H1 (cell line): Measurements from ENCODE around the gene ABCA1. TPM values are rescaled to one million over a fixed set of nuclear protein-coding genes. Genes with fewer than 3 reads are reported as not detected.

Experiments
- CTCF ChIA-PET: fragments of 300-600 bp; sonication (Branson Sonifier 250); formaldehyde crosslinking; loops from one replicate; lab custom pipeline; 2021; ENCODE audit not compliant: partially characterized antibody; lab: Charles Lee
- POLR2A ChIA-PET: fragments of 300-600 bp; sonication (Branson Sonifier 250); formaldehyde crosslinking; loops from one replicate; lab custom pipeline; 2021; ENCODE audit warnings: inconsistent platforms; ENCODE audit not compliant: partially characterized antibody; lab: Charles Lee
- DNase-seq, 2 experiments: peaks; one replicate each; pipeline versions ENCODE4 v3.0.0 to v3.0.0-alpha.2; 2010 to 2022; ENCODE audit warnings: low spot score in 2 of 2, low read depth in 1 of 2, mixed read lengths in 1 of 2
- FAIRE-seq: peaks from 2 replicates; lab custom pipeline; 2011; peaks lifted over from hg19 to GRCh38; lab: Jason Lieb, UNC
- H2AFZ ChIP-seq: 2 replicates; pipeline ENCODE4 v1.8.1; 2012; ENCODE audit warnings: low read length, inconsistent platforms
- H2AK5ac ChIP-seq: 2 replicates; pipeline ENCODE4 v1.6.1; 2013; ENCODE audit warnings: low read depth, low read length
- H2BK120ac ChIP-seq: replicated peaks from 2 replicates; pipeline ENCODE3; 2013; ENCODE audit warnings: low read depth, low read length, inconsistent platforms
- H2BK12ac ChIP-seq: 2 replicates; pipeline ENCODE4 v1.6.1; 2013; ENCODE audit warnings: low read depth, low read length
- H2BK15ac ChIP-seq: 2 replicates; pipeline ENCODE4 v1.6.1; 2013; ENCODE audit warnings: low read length
- H2BK20ac ChIP-seq: 2 replicates; pipeline ENCODE4 v1.6.1; 2013; ENCODE audit warnings: low read length
- H2BK5ac ChIP-seq: 2 replicates; pipeline ENCODE4 v1.6.1; 2013; ENCODE audit warnings: low read depth, low read length
- H3K14ac ChIP-seq: 2 replicates; pipeline ENCODE4 v1.6.1; 2013; ENCODE audit warnings: inconsistent platforms; ENCODE audit not compliant: insufficient read length
- H3K18ac ChIP-seq: 2 replicates; pipeline ENCODE4 v1.6.1; 2013; ENCODE audit warnings: low read length; ENCODE audit errors: extremely low read depth
- H3K23ac ChIP-seq: 2 replicates; pipeline ENCODE4 v1.6.1; 2013; ENCODE audit warnings: inconsistent platforms; ENCODE audit not compliant: insufficient read length
- H3K23me2 ChIP-seq: 2 replicates; pipeline ENCODE4 v1.6.1; 2013; ENCODE audit warnings: low read depth, low read length
- H3K27ac ChIP-seq: 2 replicates; pipeline ENCODE4 v1.6.1; 2011; ENCODE audit warnings: low read depth, low read length, inconsistent platforms
- H3K27me3 ChIP-seq, 4 experiments: replicated peaks in 1 of 4; 1 replicate in 1 of 4; 2 replicates in 3 of 4; pipeline versions ENCODE4 v1.6.1 to v1.8.1; 2011 to 2013; ENCODE audit warnings: low read length in 3 of 4, mild to moderate bottlenecking in 3 of 4, inconsistent platforms in 2 of 4, mixed read lengths in 2 of 4, moderate library complexity in 1 of 4; ENCODE audit not compliant: control insufficient read depth in 3 of 4, insufficient read depth in 3 of 4; ENCODE audit errors: extremely low read depth in 1 of 4
- H3K36me3 ChIP-seq, 4 experiments: 2 replicates each; pipeline versions ENCODE4 v1.6.1 to v1.8.1; 2011 to 2013; ENCODE audit warnings: mild to moderate bottlenecking in 4 of 4, low read length in 3 of 4, moderate library complexity in 2 of 4, control low read depth in 1 of 4, inconsistent platforms in 1 of 4; ENCODE audit not compliant: insufficient read depth in 4 of 4, control insufficient read depth in 2 of 4
- H3K4ac ChIP-seq: replicated peaks from 2 replicates; pipeline ENCODE3; 2013; ENCODE audit warnings: low read length, low read depth, mixed read lengths, inconsistent platforms; ENCODE audit not compliant: insufficient read length
- H3K4me1 ChIP-seq, 4 experiments: replicated peaks in 1 of 4; 1 replicate in 1 of 4; 2 replicates in 3 of 4; pipeline versions ENCODE4 v1.6.1 to v1.8.1; 2011 to 2013; ENCODE audit warnings: low read length in 3 of 4, inconsistent platforms in 2 of 4, mixed read lengths in 1 of 4; ENCODE audit not compliant: insufficient read depth in 4 of 4, control insufficient read depth in 3 of 4
- H3K4me2 ChIP-seq, 2 experiments: 2 replicates each; pipeline versions ENCODE4 v1.6.1 to v1.8.1; 2011 to 2013; ENCODE audit warnings: low read depth in 2 of 2, low read length in 2 of 2, control low read depth in 1 of 2, inconsistent platforms in 1 of 2, mild to moderate bottlenecking in 1 of 2; ENCODE audit not compliant: insufficient read depth in 1 of 2
- H3K4me3 ChIP-seq, 4 experiments: fragments of 200-600, 300-600 bp in 1 of 4; sonication (generic), shearing (Covaris generic), sonication (Bioruptor Twin) in 1 of 4; 2 replicates each; pipeline versions ENCODE4 v1.5.1 to v1.8.1; 2011 to 2016; ENCODE audit warnings: low read length in 4 of 4, low read depth in 3 of 4, control low read depth in 2 of 4, inconsistent platforms in 2 of 4, mild to moderate bottlenecking in 2 of 4, mixed read lengths in 1 of 4, moderate library complexity in 1 of 4; ENCODE audit not compliant: insufficient read depth in 2 of 4; ENCODE audit errors: extremely low read depth in 1 of 4
- H3K56ac ChIP-seq: replicated peaks from 2 replicates; pipeline ENCODE3; 2013; ENCODE audit warnings: low read depth, mild to moderate bottlenecking, mixed read lengths, low read length, inconsistent platforms; ENCODE audit not compliant: insufficient read length
- H3K79me1 ChIP-seq: 2 replicates; pipeline ENCODE4 v1.6.1; 2013; ENCODE audit warnings: low read depth, low read length, control low read depth
- H3K79me2 ChIP-seq, 2 experiments: 2 replicates each; pipeline versions ENCODE4 v1.6.1 to v1.8.1; 2012 to 2013; ENCODE audit warnings: low read length in 2 of 2, mild to moderate bottlenecking in 2 of 2, inconsistent platforms in 1 of 2; ENCODE audit not compliant: insufficient read depth in 2 of 2, control insufficient read depth in 1 of 2
- H3K9ac ChIP-seq, 4 experiments: replicated peaks in 1 of 4; 1 replicate in 1 of 4; 2 replicates in 3 of 4; pipeline versions ENCODE4 v1.6.1 to v1.8.1; 2011 to 2013; ENCODE audit warnings: low read depth in 3 of 4, low read length in 3 of 4, control low read depth in 2 of 4, mild to moderate bottlenecking in 2 of 4, moderate library complexity in 2 of 4, inconsistent platforms in 1 of 4; ENCODE audit errors: extremely low read depth in 1 of 4
- H3K9me3 ChIP-seq, 2 experiments: 2 replicates each; pipeline versions ENCODE4 v1.6.1 to v1.8.1; 2012 to 2013; ENCODE audit warnings: mild to moderate bottlenecking in 2 of 2, moderate library complexity in 2 of 2, control low read depth in 1 of 2, inconsistent platforms in 1 of 2, low read depth in 1 of 2, low read length in 1 of 2, mixed read lengths in 1 of 2; ENCODE audit not compliant: insufficient read depth in 2 of 2
- H4K20me1 ChIP-seq, 2 experiments: replicated peaks in 1 of 2; 2 replicates each; pipeline versions ENCODE3 to v1.8.1; 2011 to 2013; ENCODE audit warnings: inconsistent platforms in 2 of 2, low read length in 2 of 2, mild to moderate bottlenecking in 1 of 2; ENCODE audit not compliant: insufficient read depth in 2 of 2, control insufficient read depth in 1 of 2
- H4K5ac ChIP-seq: 2 replicates; pipeline ENCODE4 v1.6.1; 2013; ENCODE audit warnings: low read length, low read depth, mixed read lengths, inconsistent platforms; ENCODE audit not compliant: insufficient read length
- H4K8ac ChIP-seq: 2 replicates; pipeline ENCODE4 v1.8.0; 2013; ENCODE audit warnings: mild to moderate bottlenecking, moderate library complexity, low read length, inconsistent platforms; ENCODE audit not compliant: insufficient read depth; ENCODE audit errors: extremely low read depth
- H4K91ac ChIP-seq: replicated peaks from 2 replicates; pipeline ENCODE3; 2013; ENCODE audit warnings: low read length, mixed read lengths, inconsistent platforms; ENCODE audit not compliant: insufficient read length
- TAF1 ChIP-seq: IDR thresholded peaks from 2 replicates; pipeline ENCODE4 v1.6.1; 2011; ENCODE audit warnings: mild to moderate bottlenecking, low read depth, low read length
- WGBS, 2 experiments: shearing (Covaris generic) in 1 of 2; methylation state at CpG; one replicate each; pipeline versions ENCODE4 v1.1.6 to v1.1.7; 2013 to 2015; ENCODE audit warnings: low lambda C conversion rate in 2 of 2, mixed read lengths in 2 of 2, inconsistent platforms in 1 of 2, low coverage in 1 of 2, missing lambda C conversion rate in 1 of 2; ENCODE audit not compliant: insufficient replicate concordance in 2 of 2, insufficient coverage in 1 of 2, insufficient read length in 1 of 2; ENCODE audit errors: extremely low coverage in 1 of 2, missing lambda C conversion rate in 1 of 2; 5-methylcytosine and 5-hydroxymethylcytosine counted together
- polyA plus RNA-seq, 7 experiments: library from polyadenylated mRNA; depleted of rRNA in 3 of 7; stranded (reverse) in 5 of 7; unstranded in 2 of 7; fragments of >200 nt in 5 of 7; fragments of 200-250 nt in 2 of 7; gene quantifications; 1 replicate in 5 of 7; 2 replicates in 1 of 7; 4 replicates in 1 of 7; pipeline versions ENCODE4 v1.2.1 to v1.2.3, GENCODE V29; 2011 to 2013; ENCODE audit warnings: missing spikeins in 2 of 7, mixed read lengths in 2 of 7
- total RNA-seq: library from RNA; stranded (reverse); fragmentation: NEBNext Ultra II Directional; extraction: Animal tissue kit (Norgen Biotek cat#: 25700); gene quantifications from 2 replicates; pipeline ENCODE4 v1.2.1, GENCODE V29; 2021
- TF ChIP-seq, protein P1 (sequence below): IDR thresholded peaks from 2 replicates; pipeline ENCODE4 v1.6.1; 2011; ENCODE audit warnings: low read length, improper control_type of control experiment

ABCA1 gene
- total and polyA plus RNA-seq, 2 of the 8 experiments (the other 6 are each of a cell fraction or from before 2014, with no cell fraction given): 6.9 to 7.8 TPM

DNA sequence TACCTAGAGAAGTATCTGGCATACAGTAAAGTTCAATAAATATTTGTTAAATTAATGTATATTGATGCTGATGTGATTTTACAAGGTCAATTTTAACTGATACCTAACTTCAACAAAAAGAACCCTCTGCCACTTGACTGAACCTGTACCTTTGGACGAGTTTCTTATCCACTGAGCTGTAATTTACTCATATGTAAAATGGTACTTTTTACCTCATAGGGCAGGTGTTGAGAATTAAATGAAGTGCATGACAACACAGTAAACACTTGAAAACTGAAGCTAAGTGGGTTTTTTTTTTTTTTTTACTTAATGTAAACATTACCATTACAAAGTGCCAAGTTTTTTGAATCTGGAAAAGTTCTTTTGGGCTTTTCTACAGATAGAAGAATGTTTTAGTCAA, 148.6 kb downstream of the ABCA1 start:
- H3K4me2 ChIP-seq: no peak overlapping the region
- H3K9ac ChIP-seq: no peak overlapping the region
- WGBS, 2 experiments: 76% methylated on average over 1 of the region's 1 CpG; no CpG with 5 or more reads in 1 of the 2 experiments
- no peak overlapping the region for H3K14ac ChIP-seq
- FAIRE-seq (no peak), DNase-seq (no peak)
- no peak overlapping the region for H2BK120ac ChIP-seq
- H3K4me1 ChIP-seq: no peaks in the 10 kb centered on the region
- no peak overlapping the region for H3K23ac ChIP-seq
- H4K91ac ChIP-seq: no peak overlapping the region
- H3K18ac ChIP-seq: no peak overlapping the region
- H2BK5ac ChIP-seq: no peak overlapping the region
- no peak overlapping the region for H2BK12ac ChIP-seq
- H4K20me1 ChIP-seq: no peaks in the 10 kb centered on the region
- H2AK5ac ChIP-seq: no peak overlapping the region
- no peak overlapping the region for H3K4me3 ChIP-seq
- no peak overlapping the region for H2BK15ac ChIP-seq
- H2AFZ ChIP-seq: no peak overlapping the region
- H3K79me1 ChIP-seq: no peaks in the 10 kb centered on the region
- no peaks in the 10 kb centered on the region for H3K23me2 ChIP-seq
- H3K4ac ChIP-seq: no peak overlapping the region
- H2BK20ac ChIP-seq: no peak overlapping the region
- H3K9me3 ChIP-seq: no peaks in the 10 kb centered on the region
- no peak overlapping the region for H3K27ac ChIP-seq
- TF ChIP-seq, protein P1, sequence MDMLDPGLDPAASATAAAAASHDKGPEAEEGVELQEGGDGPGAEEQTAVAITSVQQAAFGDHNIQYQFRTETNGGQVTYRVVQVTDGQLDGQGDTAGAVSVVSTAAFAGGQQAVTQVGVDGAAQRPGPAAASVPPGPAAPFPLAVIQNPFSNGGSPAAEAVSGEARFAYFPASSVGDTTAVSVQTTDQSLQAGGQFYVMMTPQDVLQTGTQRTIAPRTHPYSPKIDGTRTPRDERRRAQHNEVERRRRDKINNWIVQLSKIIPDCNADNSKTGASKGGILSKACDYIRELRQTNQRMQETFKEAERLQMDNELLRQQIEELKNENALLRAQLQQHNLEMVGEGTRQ: no peak
- no peak for TF ChIP-seq TAF1
- TF ChIP-seq, all 59 proteins: peak for 0
- Histone ChIP-seq H4K8ac (no peak overlapping the region), H3K27me3 (no peaks in the 10 kb centered on the region), H3K79me2 (no peaks in the 10 kb centered on the region), H3K36me3 (peaks cover 0 to 8% (median 5%) of the 10 kb centered on the region in 4 experiments; a peak in 3 of 8 replicates), H3K56ac (no peak overlapping the region), H4K5ac (no peak overlapping the region)
- ChIA-PET POLR2A (no interaction called here), CTCF (interaction anchor here (0.6 to 0.7 kb wide), 2 partner anchors 382 to 709 kb away, joined by 3 read pairs; no protein-coding TSS in a partner anchor)
